Panc1 (cell line): ENCODE measurements around the gene FGGY. TPM values are rescaled to one million over a fixed set of nuclear protein-coding genes. Genes with fewer than 3 reads are reported as not detected.

Experiments
- ATAC-seq: fragments of 200-7000 bp; cut with Tn5 transposase; 2 replicates; pipeline ENCODE4 v1.9.1; 2020; ENCODE audit warnings: mild to moderate bottlenecking, moderate library complexity
- BruUV-seq: library from RNA; stranded (reverse); fragments of 400-500 nt; replicated peaks from 2 replicates; lab custom pipeline; 2021; lab: Mats Ljungman, UMichigan
- CTCF ChIA-PET: fragments of 300-600 bp; sonication (Branson Sonifier 250); formaldehyde crosslinking; loops from one replicate; lab custom pipeline; 2022; ENCODE audit warnings: antibody characterized with exemption; lab: Charles Lee
- POLR2A ChIA-PET: fragments of 300-600 bp; sonication (Branson Sonifier 250); formaldehyde crosslinking; loops from one replicate; lab custom pipeline; 2022; ENCODE audit warnings: antibody characterized with exemption; lab: Charles Lee
- DNase-seq: peaks from one replicate; pipeline ENCODE4 v3.0.0-alpha.2; 2010; ENCODE audit warnings: low read depth, low spot score
- H3K27ac ChIP-seq: 2 replicates; pipeline ENCODE4 v1.5.1; 2011; ENCODE audit warnings: mild to moderate bottlenecking, low read length, inconsistent platforms
- H3K27me3 ChIP-seq: fragments of 200-500 bp; sonication (Bioruptor generic); 2 replicates; pipeline ENCODE4 v1.6.0; 2014; ENCODE audit warnings: low read length, inconsistent platforms; ENCODE audit not compliant: control insufficient read depth, insufficient read depth
- H3K36me3 ChIP-seq: fragments of 200-500 bp; sonication (Bioruptor generic); 2 replicates; pipeline ENCODE4 v1.5.1; 2014; ENCODE audit warnings: inconsistent platforms, mild to moderate bottlenecking, low read length, moderate library complexity; ENCODE audit not compliant: control insufficient read depth, insufficient read depth
- H3K4me1 ChIP-seq: 2 replicates; pipeline ENCODE4 v1.5.1; 2011; ENCODE audit warnings: inconsistent platforms, mild to moderate bottlenecking, low read length, moderate library complexity; ENCODE audit not compliant: control insufficient read depth, insufficient read depth
- H3K4me3 ChIP-seq, 2 experiments: 2 replicates each; pipeline ENCODE4 v1.5.1; 2011 to 2012; ENCODE audit warnings: low read depth in 2 of 2, low read length in 2 of 2, mild to moderate bottlenecking in 2 of 2, inconsistent platforms in 1 of 2, moderate library complexity in 1 of 2
- H3K9me3 ChIP-seq: fragments of 200-500 bp; sonication (Bioruptor generic); 2 replicates; pipeline ENCODE4 v1.5.1; 2014; ENCODE audit warnings: low read depth, mild to moderate bottlenecking, inconsistent platforms, low read length, moderate library complexity; ENCODE audit not compliant: control insufficient read depth, insufficient read depth
- CTCF ChIP-seq: fragments of 450-650 bp; IDR thresholded peaks from 2 replicates; pipeline ENCODE4 v1.5.1; 2017; ENCODE audit warnings: mild to moderate bottlenecking
- POLR2AphosphoS5 ChIP-seq: IDR thresholded peaks from 2 replicates; pipeline ENCODE4 v1.6.1; 2012; ENCODE audit warnings: mild to moderate bottlenecking, low read depth, low read length, moderate library complexity
- SIN3A ChIP-seq: IDR thresholded peaks from 2 replicates; pipeline ENCODE4 v1.6.1; 2012; ENCODE audit warnings: low read depth, mild to moderate bottlenecking, low read length, moderate library complexity, borderline replicate concordance; ENCODE audit not compliant: insufficient read depth
- TCF7L2 ChIP-seq: IDR thresholded peaks from 2 replicates; pipeline ENCODE4 v1.6.1; 2011; ENCODE audit warnings: mild to moderate bottlenecking, low read depth, low read length, inconsistent platforms
- in situ Hi-C: cut with HindIII; loops from 2 replicates; pipeline ENCODE4 v1.10.0; 2016; ENCODE audit warnings: low sequenced_read_pairs, low pct_unique_long_range_greater_than_20kb
- intact Hi-C: fragments of 100-400 bp; cut with micrococcal nuclease; formaldehyde crosslinking; loops from one replicate; pipeline ENCODE4 v1.10.0; 2022; ENCODE audit not compliant: unreplicated experiment
- total RNA-seq: library from RNA; stranded (reverse); gene quantifications from one replicate; pipeline ENCODE4 v1.2.1, GENCODE V29; 2021; ENCODE audit not compliant: unreplicated experiment
- TF ChIP-seq, protein P1 (sequence below), 2 experiments: IDR thresholded peaks; 2 replicates each; pipeline ENCODE4 v1.6.1; 2011 to 2012; ENCODE audit warnings: low read depth in 2 of 2, control low read depth in 1 of 2, low read length in 1 of 2, mild to moderate bottlenecking in 1 of 2, moderate library complexity in 1 of 2; ENCODE audit not compliant: insufficient read depth in 1 of 2

The FGGY gene
- total RNA-seq, 1 experiment from 2014 or later, result 15.5 TPM

DNA sequence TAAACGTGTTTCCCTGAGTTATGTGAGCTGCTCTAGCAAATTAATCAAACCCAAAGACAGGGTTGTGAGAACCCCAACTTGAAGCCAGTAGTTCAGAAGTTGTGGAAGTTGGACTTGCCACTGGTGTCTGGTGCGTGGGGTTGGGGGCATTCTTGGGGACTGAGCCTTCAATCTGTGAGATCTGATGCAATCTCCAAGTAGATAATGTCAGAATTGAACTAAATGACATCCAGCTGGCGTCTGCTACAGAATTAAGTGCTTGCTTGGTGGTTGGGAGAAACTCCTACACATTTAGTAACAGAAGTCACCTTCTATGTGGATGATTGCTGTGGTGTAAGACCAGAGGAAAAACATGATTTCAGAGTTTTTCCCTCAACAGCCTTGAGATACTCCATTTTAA is 207.4 kb downstream of the FGGY start:
- intact Hi-C loops (no loop called here), in situ Hi-C loops (no loop called here)
- H3K9me3 ChIP-seq, result no peaks in the 10 kb centered on the region
- H3K36me3 ChIP-seq, result no peaks in the 10 kb centered on the region
- no peaks in the 10 kb centered on the region for H3K27me3 ChIP-seq
- DNase-seq (no peak), ATAC-seq (no peak)
- TF ChIP-seq, protein P1, sequence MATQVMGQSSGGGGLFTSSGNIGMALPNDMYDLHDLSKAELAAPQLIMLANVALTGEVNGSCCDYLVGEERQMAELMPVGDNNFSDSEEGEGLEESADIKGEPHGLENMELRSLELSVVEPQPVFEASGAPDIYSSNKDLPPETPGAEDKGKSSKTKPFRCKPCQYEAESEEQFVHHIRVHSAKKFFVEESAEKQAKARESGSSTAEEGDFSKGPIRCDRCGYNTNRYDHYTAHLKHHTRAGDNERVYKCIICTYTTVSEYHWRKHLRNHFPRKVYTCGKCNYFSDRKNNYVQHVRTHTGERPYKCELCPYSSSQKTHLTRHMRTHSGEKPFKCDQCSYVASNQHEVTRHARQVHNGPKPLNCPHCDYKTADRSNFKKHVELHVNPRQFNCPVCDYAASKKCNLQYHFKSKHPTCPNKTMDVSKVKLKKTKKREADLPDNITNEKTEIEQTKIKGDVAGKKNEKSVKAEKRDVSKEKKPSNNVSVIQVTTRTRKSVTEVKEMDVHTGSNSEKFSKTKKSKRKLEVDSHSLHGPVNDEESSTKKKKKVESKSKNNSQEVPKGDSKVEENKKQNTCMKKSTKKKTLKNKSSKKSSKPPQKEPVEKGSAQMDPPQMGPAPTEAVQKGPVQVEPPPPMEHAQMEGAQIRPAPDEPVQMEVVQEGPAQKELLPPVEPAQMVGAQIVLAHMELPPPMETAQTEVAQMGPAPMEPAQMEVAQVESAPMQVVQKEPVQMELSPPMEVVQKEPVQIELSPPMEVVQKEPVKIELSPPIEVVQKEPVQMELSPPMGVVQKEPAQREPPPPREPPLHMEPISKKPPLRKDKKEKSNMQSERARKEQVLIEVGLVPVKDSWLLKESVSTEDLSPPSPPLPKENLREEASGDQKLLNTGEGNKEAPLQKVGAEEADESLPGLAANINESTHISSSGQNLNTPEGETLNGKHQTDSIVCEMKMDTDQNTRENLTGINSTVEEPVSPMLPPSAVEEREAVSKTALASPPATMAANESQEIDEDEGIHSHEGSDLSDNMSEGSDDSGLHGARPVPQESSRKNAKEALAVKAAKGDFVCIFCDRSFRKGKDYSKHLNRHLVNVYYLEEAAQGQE (IDR thresholded peaks at IDR 0.05; ENCODE audit: insufficient read depth in 1 of 2, low read depth in 2 of 2, low read length in 1 of 2), result no peak
- no peak for TF ChIP-seq TCF7L2
- no peak for TF ChIP-seq CTCF
- no peak for TF ChIP-seq POLR2AphosphoS5
- TF ChIP-seq SIN3A, result no peak
- ChIA-PET CTCF (no interaction called here), POLR2A (no interaction called here)
- no peak overlapping the region for H3K4me3 ChIP-seq
- BruUV-seq, result no TSS peak
- H3K4me1 ChIP-seq, result no peaks in the 10 kb centered on the region
- H3K27ac ChIP-seq, result no peak overlapping the region

DNA sequence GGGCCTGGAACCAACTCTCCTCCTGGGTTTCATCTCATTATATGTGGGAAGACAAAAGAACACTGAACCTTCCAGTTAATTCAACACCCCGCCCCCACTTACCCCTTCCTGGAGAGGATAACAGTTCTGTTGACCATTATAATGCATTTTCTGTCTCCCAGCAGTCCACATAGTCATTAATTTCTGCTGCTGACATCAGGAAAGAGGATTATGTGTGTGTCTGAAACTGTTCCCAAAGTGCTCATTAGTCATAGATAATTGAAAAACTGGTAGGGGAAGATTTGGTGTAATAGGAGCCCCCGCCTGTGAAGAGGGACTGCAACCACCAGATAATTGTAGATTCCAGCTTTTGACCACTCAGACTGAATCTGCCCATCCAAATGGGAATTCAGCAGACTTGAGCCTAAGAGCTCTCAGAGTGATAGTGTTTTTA is 208.7 kb downstream of the FGGY start:
- Histone ChIP-seq H3K27me3 (no peaks in the 10 kb centered on the region), H3K9me3 (no peaks in the 10 kb centered on the region), H3K36me3 (no peaks in the 10 kb centered on the region), H3K4me1 (no peaks in the 10 kb centered on the region), H3K27ac (no peak overlapping the region), H3K4me3 (no peak overlapping the region)
- in situ Hi-C loops, result no loop called here
- CTCF ChIA-PET, result no interaction called here
- DNase-seq, result no peak
- intact Hi-C loops, result no loop called here
- TF ChIP-seq CTCF, result no peak
- TF ChIP-seq, protein P1 (IDR thresholded peaks at IDR 0.05; ENCODE audit: insufficient read depth in 1 of 2, low read depth in 2 of 2, low read length in 1 of 2), result no peak
- TF ChIP-seq SIN3A, result no peak
- TF ChIP-seq POLR2AphosphoS5, result no peak
- TF ChIP-seq TCF7L2, result no peak
- POLR2A ChIA-PET, result no interaction called here
- ATAC-seq, result no peak
- BruUV-seq, result no TSS peak
